DND-41 (cell line): ENCODE measurements around the gene TRAM2.

Source experiments
- ATAC-seq: fragments of 200-7000 bp; cut with Tn5 transposase; 3 replicates; pipeline ENCODE4 v1.9.1; 2021; ENCODE audit warnings: low read depth; ENCODE audit not compliant: insufficient read depth
- DNase-seq: peaks from one replicate; pipeline ENCODE4 v3.0.0-alpha.2; 2020
- H2AFZ ChIP-seq: 2 replicates; pipeline ENCODE4 v1.6.0; 2012; ENCODE audit warnings: low read depth, low read length
- H3K27ac ChIP-seq: 2 replicates; pipeline ENCODE4 v1.5.1; 2012; ENCODE audit warnings: low read length, inconsistent platforms
- H3K27me3 ChIP-seq: fragments of 200-600 bp; sonication (generic); 2 replicates; pipeline ENCODE4 v1.6.0; 2012; ENCODE audit warnings: low read length, mild to moderate bottlenecking, inconsistent platforms; ENCODE audit not compliant: insufficient read depth, poor library complexity
- H3K36me3 ChIP-seq: 2 replicates; pipeline ENCODE4 v1.5.1; 2012; ENCODE audit warnings: low read length, inconsistent platforms; ENCODE audit not compliant: insufficient read depth
- H3K4me1 ChIP-seq: 2 replicates; pipeline ENCODE4 v1.5.1; 2012; ENCODE audit warnings: mild to moderate bottlenecking, low read length; ENCODE audit not compliant: insufficient read depth
- H3K4me2 ChIP-seq: 2 replicates; pipeline ENCODE4 v1.6.0; 2012; ENCODE audit warnings: mild to moderate bottlenecking, moderate library complexity, low read length, inconsistent platforms; ENCODE audit not compliant: insufficient read depth
- H3K4me3 ChIP-seq, 2 experiments: fragments of 200-600 bp in 1 of 2; shearing (Covaris generic) in 1 of 2; 2 replicates each; pipeline ENCODE4 v1.5.1; 2012 to 2016; ENCODE audit warnings: inconsistent platforms in 2 of 2, low read length in 2 of 2, mild to moderate bottlenecking in 2 of 2, low read depth in 1 of 2, moderate library complexity in 1 of 2
- H3K79me2 ChIP-seq: 2 replicates; pipeline ENCODE4 v1.6.0; 2012; ENCODE audit warnings: low read length, inconsistent platforms; ENCODE audit not compliant: insufficient read depth
- H3K9ac ChIP-seq: 2 replicates; pipeline ENCODE4 v1.6.0; 2012; ENCODE audit warnings: low read depth, mild to moderate bottlenecking, inconsistent platforms, low read length, moderate library complexity
- H3K9me3 ChIP-seq: 2 replicates; pipeline ENCODE4 v1.5.1; 2012; ENCODE audit warnings: low read length, moderate library complexity, mild to moderate bottlenecking, inconsistent platforms; ENCODE audit not compliant: insufficient read depth, severe bottlenecking
- H4K20me1 ChIP-seq: 2 replicates; pipeline ENCODE4 v1.6.0; 2012; ENCODE audit warnings: low read length; ENCODE audit not compliant: insufficient read depth
- CTCF ChIP-seq: IDR thresholded peaks from 2 replicates; pipeline ENCODE4 v1.5.1; 2012; ENCODE audit warnings: borderline replicate concordance, low read length, moderate library complexity, mild to moderate bottlenecking; ENCODE audit not compliant: poor library complexity, severe bottlenecking; ENCODE audit errors: extremely low read depth
- EZH2 ChIP-seq: IDR thresholded peaks from 3 replicates; pipeline ENCODE4 v1.6.1; 2012; ENCODE audit warnings: borderline replicate concordance, low read depth, mild to moderate bottlenecking, moderate library complexity, low read length, inconsistent platforms; ENCODE audit not compliant: severe bottlenecking

Gene TRAM2

GRCh38 chr6:52494298-52495072 lies 82.4 kb downstream of the TRAM2 start:
- Histone ChIP-seq H3K9me3 (no peaks in the 10 kb centered on the region), H4K20me1 (no peaks in the 10 kb centered on the region), H3K4me3 (no peak overlapping the region), H3K4me2 (no peak overlapping the region), H2AFZ (no peak overlapping the region), H3K36me3 (peaks cover 7% of the 10 kb centered on the region; the same call in 1 of the 2 replicates), H3K4me1 (no peaks in the 10 kb centered on the region), H3K27ac (no peak overlapping the region), H3K27me3 (no peaks in the 10 kb centered on the region), H3K79me2 (no peaks in the 10 kb centered on the region), H3K9ac (no peak overlapping the region)
- ATAC-seq (no peak), DNase-seq (no peak)
- TF ChIP-seq CTCF (no peak), EZH2 (no peak)

GRCh38 chr6:52493669-52494068 lies 83.2 kb downstream of the TRAM2 start:
- Histone ChIP-seq H3K36me3 (peaks cover 7% of the 10 kb centered on the region; the same call in 1 of the 2 replicates), H2AFZ (no peak overlapping the region), H3K9ac (no peak overlapping the region), H3K9me3 (no peaks in the 10 kb centered on the region), H3K4me2 (no peak overlapping the region), H3K79me2 (no peaks in the 10 kb centered on the region), H3K27ac (no peak overlapping the region), H4K20me1 (no peaks in the 10 kb centered on the region), H3K4me3 (no peak overlapping the region), H3K27me3 (no peaks in the 10 kb centered on the region), H3K4me1 (no peaks in the 10 kb centered on the region)
- DNase-seq (no peak), ATAC-seq (no peak)
- no peak for TF ChIP-seq EZH2

- Histone ChIP-seq H3K9me3 (no peaks in the 10 kb centered on the region), H3K4me3 (no peak overlapping the region), H4K20me1 (no peaks in the 10 kb centered on the region), H2AFZ (no peak overlapping the region), H3K36me3 (peaks cover 7% of the 10 kb centered on the region; the same call in 1 of the 2 replicates), H3K9ac (no peak overlapping the region), H3K27me3 (no peaks in the 10 kb centered on the region), H3K4me2 (no peak overlapping the region), H3K79me2 (no peaks in the 10 kb centered on the region), H3K4me1 (no peaks in the 10 kb centered on the region), H3K27ac (no peak overlapping the region)
- TF ChIP-seq CTCF (no peak), EZH2 (no peak)
- no peak for ATAC-seq
- no peak for DNase-seq
Measured at GRCh38 chr6:52491203-52492069, 85.4 kb downstream of the TRAM2 start.

- Histone ChIP-seq H3K27me3 (no peaks in the 10 kb centered on the region), H4K20me1 (no peaks in the 10 kb centered on the region), H3K4me1 (no peaks in the 10 kb centered on the region), H3K9me3 (no peaks in the 10 kb centered on the region), H3K4me2 (no peak overlapping the region), H3K27ac (no peak overlapping the region), H3K79me2 (no peaks in the 10 kb centered on the region), H3K36me3 (0 out of 2 replicates have a peak, but pooled peaks cover 2% of the 10 kb centered on the region), H3K4me3 (no peak overlapping the region), H2AFZ (no peak overlapping the region), H3K9ac (no peak overlapping the region)
- TF ChIP-seq CTCF, result no peak
- TF ChIP-seq EZH2, result no peak
- ATAC-seq, result no peak
- no peak for DNase-seq
Measured at GRCh38 chr6:52489881-52490280, 87.0 kb downstream of the TRAM2 start.
